H1 (cell line): ENCODE measurements around the gene SLAMF1. TPM values are rescaled to one million over a fixed set of nuclear protein-coding genes. Genes with fewer than 3 reads are reported as not detected.

ENCODE experiments used
- CHD1 ChIP-seq: IDR thresholded peaks from 2 replicates; pipeline ENCODE4 v1.6.1; 2012; ENCODE audit warnings: low read depth, low read length, improper control_type of control experiment
- CHD2 ChIP-seq: IDR thresholded peaks from 2 replicates; pipeline ENCODE4 v1.6.1; 2012; ENCODE audit warnings: low read length, improper control_type of control experiment
- FOSL1 ChIP-seq: IDR thresholded peaks from 2 replicates; pipeline ENCODE4 v1.6.1; 2011; ENCODE audit warnings: mild to moderate bottlenecking, low read depth, low read length, moderate library complexity; ENCODE audit not compliant: insufficient read depth
- KDM1A ChIP-seq: fragments of 200-600, 300-600 bp; sonication (generic); IDR thresholded peaks from 2 replicates; pipeline ENCODE4 v1.7.1; 2016; ENCODE audit warnings: mild to moderate bottlenecking, low read length, borderline replicate concordance
- NRF1 ChIP-seq: IDR thresholded peaks from 2 replicates; pipeline ENCODE4 v1.6.1; 2011; ENCODE audit warnings: mild to moderate bottlenecking, low read depth, low read length, improper control_type of control experiment
- SP4 ChIP-seq: IDR thresholded peaks from 2 replicates; pipeline ENCODE4 v1.6.1; 2012; ENCODE audit warnings: low read length, inconsistent platforms
- SUZ12 ChIP-seq: fragments of 200-600 bp; sonication (generic); IDR thresholded peaks from 2 replicates; pipeline ENCODE4 v1.6.1; 2012; ENCODE audit warnings: mild to moderate bottlenecking, inconsistent platforms, low read length, moderate library complexity, mixed read lengths
- TAF7 ChIP-seq: optimal IDR thresholded peaks from 2 replicates; pipeline ENCODE3; 2011; ENCODE audit warnings: low read depth, mild to moderate bottlenecking, inconsistent platforms, low read length, moderate library complexity, borderline replicate concordance
- polyA plus RNA-seq, 7 experiments: library from polyadenylated mRNA; depleted of rRNA in 3 of 7; stranded (reverse) in 5 of 7; unstranded in 2 of 7; fragments of >200 nt in 5 of 7; fragments of 200-250 nt in 2 of 7; gene quantifications; 1 replicate in 5 of 7; 2 replicates in 1 of 7; 4 replicates in 1 of 7; pipeline versions ENCODE4 v1.2.1 to v1.2.3, GENCODE V29; 2011 to 2013; ENCODE audit warnings: missing spikeins in 2 of 7, mixed read lengths in 2 of 7
- total RNA-seq: library from RNA; stranded (reverse); fragmentation: NEBNext Ultra II Directional; extraction: Animal tissue kit (Norgen Biotek cat#: 25700); gene quantifications from 2 replicates; pipeline ENCODE4 v1.2.1, GENCODE V29; 2021
- TF ChIP-seq, protein P1 (sequence below): IDR thresholded peaks from 2 replicates; pipeline ENCODE4 v1.6.1; 2012; ENCODE audit warnings: low read length, inconsistent platforms

The SLAMF1 gene
- total and polyA plus RNA-seq, 2 of the 8 experiments (the other 6 are each of a cell fraction or from before 2014, with no cell fraction given): not detected

GRCh38 chr1:160640359-160641123 is 6.3 kb downstream of the SLAMF1 start (continued):
- no peak for TF ChIP-seq SUZ12
- no peak for TF ChIP-seq TAF7
- TF ChIP-seq CHD1: no peak
- no peak for TF ChIP-seq SP4
- TF ChIP-seq CHD2: no peak
- no peak for TF ChIP-seq FOSL1
- TF ChIP-seq NRF1: no peak
- TF ChIP-seq, protein P1, sequence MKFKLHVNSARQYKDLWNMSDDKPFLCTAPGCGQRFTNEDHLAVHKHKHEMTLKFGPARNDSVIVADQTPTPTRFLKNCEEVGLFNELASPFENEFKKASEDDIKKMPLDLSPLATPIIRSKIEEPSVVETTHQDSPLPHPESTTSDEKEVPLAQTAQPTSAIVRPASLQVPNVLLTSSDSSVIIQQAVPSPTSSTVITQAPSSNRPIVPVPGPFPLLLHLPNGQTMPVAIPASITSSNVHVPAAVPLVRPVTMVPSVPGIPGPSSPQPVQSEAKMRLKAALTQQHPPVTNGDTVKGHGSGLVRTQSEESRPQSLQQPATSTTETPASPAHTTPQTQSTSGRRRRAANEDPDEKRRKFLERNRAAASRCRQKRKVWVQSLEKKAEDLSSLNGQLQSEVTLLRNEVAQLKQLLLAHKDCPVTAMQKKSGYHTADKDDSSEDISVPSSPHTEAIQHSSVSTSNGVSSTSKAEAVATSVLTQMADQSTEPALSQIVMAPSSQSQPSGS: no peak
- TF ChIP-seq KDM1A: no peak
